NB4 (cell line): Measurements from ENCODE around the gene GRPR.

Source experiments
- MAX ChIP-seq: IDR thresholded peaks from 2 replicates; pipeline ENCODE4 v1.6.1; 2011; ENCODE audit warnings: low read depth, low read length
- MYC ChIP-seq: IDR thresholded peaks from 2 replicates; pipeline ENCODE4 v1.6.1; 2011; ENCODE audit warnings: low read depth, low read length
- POLR2A ChIP-seq: IDR thresholded peaks from 2 replicates; pipeline ENCODE4 v1.6.1; 2011; ENCODE audit warnings: mild to moderate bottlenecking; ENCODE audit not compliant: insufficient read length; ENCODE audit errors: extremely low read depth
- TF ChIP-seq, protein P1 (sequence below): IDR thresholded peaks from one replicate; pipeline ENCODE4 v1.5.1; 2012; ENCODE audit warnings: low read depth, low read length

- TF ChIP-seq, protein P1, sequence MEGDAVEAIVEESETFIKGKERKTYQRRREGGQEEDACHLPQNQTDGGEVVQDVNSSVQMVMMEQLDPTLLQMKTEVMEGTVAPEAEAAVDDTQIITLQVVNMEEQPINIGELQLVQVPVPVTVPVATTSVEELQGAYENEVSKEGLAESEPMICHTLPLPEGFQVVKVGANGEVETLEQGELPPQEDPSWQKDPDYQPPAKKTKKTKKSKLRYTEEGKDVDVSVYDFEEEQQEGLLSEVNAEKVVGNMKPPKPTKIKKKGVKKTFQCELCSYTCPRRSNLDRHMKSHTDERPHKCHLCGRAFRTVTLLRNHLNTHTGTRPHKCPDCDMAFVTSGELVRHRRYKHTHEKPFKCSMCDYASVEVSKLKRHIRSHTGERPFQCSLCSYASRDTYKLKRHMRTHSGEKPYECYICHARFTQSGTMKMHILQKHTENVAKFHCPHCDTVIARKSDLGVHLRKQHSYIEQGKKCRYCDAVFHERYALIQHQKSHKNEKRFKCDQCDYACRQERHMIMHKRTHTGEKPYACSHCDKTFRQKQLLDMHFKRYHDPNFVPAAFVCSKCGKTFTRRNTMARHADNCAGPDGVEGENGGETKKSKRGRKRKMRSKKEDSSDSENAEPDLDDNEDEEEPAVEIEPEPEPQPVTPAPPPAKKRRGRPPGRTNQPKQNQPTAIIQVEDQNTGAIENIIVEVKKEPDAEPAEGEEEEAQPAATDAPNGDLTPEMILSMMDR: no peak
- no peak for TF ChIP-seq POLR2A
- TF ChIP-seq MAX: no peak
- TF ChIP-seq MYC: no peak
These were observed 47.7 kb downstream of the GRPR start for GRCh38 chrX:16171039-16171438.
